ENCODE data around the gene TIMM17B. TPM values are rescaled to one million over a fixed set of nuclear protein-coding genes. Genes with fewer than 3 reads are reported as not detected.

TIMM17B gene
- total and polyA plus RNA-seq, 2 of the 8 experiments (the other 6 are each of a cell fraction or from before 2014, with no cell fraction given) = 77.8 to 246 TPM

DNA sequence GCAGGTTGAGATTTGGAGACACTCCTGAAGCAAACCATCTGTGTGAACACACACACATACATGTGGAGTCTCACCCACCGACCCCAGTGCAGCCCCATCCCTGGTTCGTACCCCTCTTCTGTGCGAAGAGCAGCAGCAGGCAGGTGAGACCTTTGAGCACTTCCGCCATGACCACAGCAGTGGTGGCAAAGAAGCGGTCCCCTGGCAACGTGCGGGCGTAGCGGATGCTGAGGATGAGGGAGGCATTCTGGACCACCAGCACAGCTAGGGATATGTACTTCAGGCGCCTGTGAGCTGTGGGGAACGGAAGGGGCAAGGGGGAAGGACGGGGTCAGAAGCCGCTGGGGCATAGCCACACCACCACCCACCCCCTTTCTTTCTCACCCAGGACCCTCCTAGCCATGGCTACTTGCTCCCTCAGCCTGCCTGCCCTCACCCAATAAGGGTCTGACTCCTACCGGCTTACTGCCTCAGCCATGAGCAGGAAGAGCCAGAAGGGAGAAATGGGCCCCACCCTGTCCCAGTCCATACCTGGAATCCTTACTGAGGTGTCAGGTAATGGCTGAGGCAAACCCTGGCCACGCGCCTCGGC, 12.2 kb upstream of the TIMM17B start:
- Histone ChIP-seq H3K27me3 (replicated peaks in 1 of 4; ENCODE audit: control insufficient read depth in 3 of 4, extremely low read depth in 1 of 4, insufficient read depth in 3 of 4, low read length in 3 of 4) (no peaks in the 10 kb centered on the region), H2AK5ac (ENCODE audit: low read depth, low read length) (no peak overlapping the region), H4K8ac (ENCODE audit: extremely low read depth, insufficient read depth, low read length) (no peak overlapping the region), H2BK20ac (ENCODE audit: low read length) (no peak overlapping the region), H3K4ac (replicated peaks; ENCODE audit: insufficient read length, low read depth, low read length) (no peak overlapping the region), H3K79me2 (ENCODE audit: control insufficient read depth in 1 of 2, insufficient read depth in 2 of 2, low read length in 2 of 2) (peaks cover 0 to 16% of the 10 kb centered on the region in 2 experiments; a peak in 2 of 4 replicates), H3K4me1 (replicated peaks in 1 of 4; ENCODE audit: control insufficient read depth in 3 of 4, insufficient read depth in 4 of 4, low read length in 3 of 4) (peaks cover 0 to 3% (median 0%) of the 10 kb centered on the region in 4 experiments; a peak in 4 of 7 replicates), H3K79me1 (ENCODE audit: low read depth, low read length) (no peaks in the 10 kb centered on the region; the same call in 1 of the 2 replicates), H2BK5ac (ENCODE audit: low read depth, low read length) (no peak overlapping the region), H3K23me2 (ENCODE audit: low read depth, low read length) (no peaks in the 10 kb centered on the region), H2BK120ac (replicated peaks; ENCODE audit: low read depth, low read length) (no peak overlapping the region), H3K36me3 (ENCODE audit: control insufficient read depth in 2 of 4, insufficient read depth in 4 of 4, low read length in 3 of 4) (peaks cover 9 to 29% (median 18%) of the 10 kb centered on the region in 4 experiments; a peak in 7 of 8 replicates), H4K20me1 (replicated peaks in 1 of 2; ENCODE audit: control insufficient read depth in 1 of 2, insufficient read depth in 2 of 2, low read length in 2 of 2) (peaks cover 4 to 7% of the 10 kb centered on the region in 2 experiments), H3K9ac (replicated peaks in 1 of 4; ENCODE audit: extremely low read depth in 1 of 4, low read depth in 3 of 4, low read length in 3 of 4) (no peak overlapping the region), H2BK15ac (ENCODE audit: low read length) (no peak overlapping the region), H2BK12ac (ENCODE audit: low read depth, low read length) (no peak overlapping the region), H3K27ac (ENCODE audit: low read depth, low read length) (no peak overlapping the region), H3K4me2 (ENCODE audit: insufficient read depth in 1 of 2, low read depth in 2 of 2, low read length in 2 of 2) (no peak overlapping the region; a peak in 1 of 4 replicates), H3K23ac (ENCODE audit: insufficient read length) (no peak overlapping the region), H4K91ac (replicated peaks; ENCODE audit: insufficient read length, low read length) (no peak overlapping the region), H4K5ac (ENCODE audit: insufficient read length, low read depth, low read length) (no peak overlapping the region), H2AFZ (ENCODE audit: low read length) (no peak overlapping the region), H3K4me3 (ENCODE audit: extremely low read depth in 1 of 4, insufficient read depth in 2 of 4, low read depth in 3 of 4, low read length in 4 of 4) (no peak overlapping the region), H3K56ac (replicated peaks; ENCODE audit: insufficient read length, low read depth, low read length) (no peak overlapping the region), H3K14ac (ENCODE audit: insufficient read length) (no peak overlapping the region), H3K18ac (ENCODE audit: extremely low read depth, low read length) (no peak overlapping the region), H3K9me3 (ENCODE audit: insufficient read depth in 2 of 2, low read depth in 1 of 2, low read length in 1 of 2) (no peaks in the 10 kb centered on the region)
- WGBS, 2 experiments (ENCODE audit: extremely low coverage in 1 of 2, insufficient coverage in 1 of 2, insufficient read length in 1 of 2, insufficient replicate concordance in 2 of 2, low coverage in 1 of 2, low lambda C conversion rate in 2 of 2, missing lambda C conversion rate in 1 of 2) = 95% methylated on average over 7 of the region's 17 CpGs; no CpG with 5 or more reads in 1 of the 2 experiments
- FAIRE-seq (no peak), DNase-seq (ENCODE audit: low read depth in 1 of 2, low spot score in 2 of 2) (no peak)
- ChIA-PET CTCF (ENCODE audit: partially characterized antibody) (interaction anchor here (0.6 to 1.6 kb wide), 3 partner anchors 12 to 36 kb away, joined by 3 to 4 read pairs (median 3); partner anchors contain the start of genes PQBP1 and TIMM17B), POLR2A (ENCODE audit: partially characterized antibody) (interaction anchor here (0.7 to 30.9 kb wide), 5 partner anchors 9 to 47 kb away, joined by 3 to 572 read pairs (median 4); partner anchors contain the start of genes OTUD5, PQBP1 and TIMM17B)
- TF ChIP-seq NANOG (IDR thresholded peaks at IDR 0.05; ENCODE audit: insufficient read depth, low read depth, low read length, poor library complexity, severe bottlenecking) = no peak
- peak in 1 of 2 experiments; percentile 59; a peak in 1 of 3 replicates for TF ChIP-seq POLR2A (IDR thresholded peaks at IDR 0.05; ENCODE audit: control extremely low read depth in 1 of 2, low read depth in 2 of 2, low read length in 2 of 2)
